Measurements from ENCODE around the gene EPB41L3.

The EPB41L3 gene

DNA sequence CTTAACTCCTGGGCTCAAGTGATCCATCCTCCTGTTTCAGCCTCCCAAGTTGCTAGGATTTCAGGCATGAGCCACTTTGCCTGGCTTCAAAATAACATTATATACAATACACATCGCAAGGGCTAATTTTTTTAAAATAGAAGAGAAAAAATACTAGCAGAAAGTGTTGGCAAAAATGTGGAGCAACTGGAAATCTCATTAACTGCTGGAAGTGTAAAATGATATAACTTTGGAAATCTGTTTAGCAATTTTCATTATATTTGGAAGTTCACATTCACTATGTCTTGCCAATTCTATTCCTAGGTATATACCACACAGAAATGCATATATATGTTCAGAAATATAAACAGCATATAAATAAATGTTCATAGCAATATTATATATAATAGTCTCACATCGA, 193.2 kb downstream of the EPB41L3 start:
- H3K36me3 ChIP-seq (ENCODE audit: insufficient read depth, low read depth, low read length) = no peaks in the 10 kb centered on the region
- H3K27ac ChIP-seq (ENCODE audit: low read length) = no peak overlapping the region
- H3K27me3 ChIP-seq (ENCODE audit: insufficient read depth, low read length) = no peaks in the 10 kb centered on the region
- no peak overlapping the region for H3K9ac ChIP-seq (ENCODE audit: low read depth, low read length)
- no peak overlapping the region for H3K4me3 ChIP-seq (ENCODE audit: low read length)
- H3K9me3 ChIP-seq (ENCODE audit: insufficient read depth, low read depth, low read length) = no peaks in the 10 kb centered on the region
- H3K4me1 ChIP-seq (ENCODE audit: insufficient read depth, low read length) = no peaks in the 10 kb centered on the region

All from iPS-20b (cell line).